HG02970 (cell line): ENCODE measurements around the gene TNFRSF19.

Source experiments
- ATAC-seq: cut with Tn5 transposase; IDR thresholded peaks from one replicate; pipeline ENCODE4 v1.9.1; 2021; ENCODE audit warnings: mild to moderate bottlenecking, moderate library complexity, moderate number of reproducible peaks; ENCODE audit not compliant: unreplicated experiment, low FRiP score

Gene TNFRSF19

DNA sequence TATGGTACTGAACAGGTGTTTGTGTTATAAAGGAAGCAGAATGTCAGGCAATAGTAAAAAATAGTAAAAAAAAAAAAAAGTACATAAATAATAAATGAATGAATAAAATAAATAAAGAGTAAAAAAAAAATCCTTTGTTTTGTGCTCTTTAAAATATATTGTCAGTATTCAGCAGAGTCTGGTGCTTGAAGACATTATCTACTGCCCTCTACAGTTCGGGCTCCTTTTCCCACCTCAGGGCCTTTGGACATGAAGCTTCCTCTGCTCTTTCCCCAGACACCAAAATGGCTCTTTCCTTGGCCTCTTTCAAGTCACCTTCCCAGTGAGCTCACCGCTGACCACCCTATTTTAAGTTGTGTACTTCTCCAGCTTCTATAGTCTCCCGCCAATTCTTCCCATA, 137.5 kb downstream of the TNFRSF19 start:
- no peak for ATAC-seq

DNA sequence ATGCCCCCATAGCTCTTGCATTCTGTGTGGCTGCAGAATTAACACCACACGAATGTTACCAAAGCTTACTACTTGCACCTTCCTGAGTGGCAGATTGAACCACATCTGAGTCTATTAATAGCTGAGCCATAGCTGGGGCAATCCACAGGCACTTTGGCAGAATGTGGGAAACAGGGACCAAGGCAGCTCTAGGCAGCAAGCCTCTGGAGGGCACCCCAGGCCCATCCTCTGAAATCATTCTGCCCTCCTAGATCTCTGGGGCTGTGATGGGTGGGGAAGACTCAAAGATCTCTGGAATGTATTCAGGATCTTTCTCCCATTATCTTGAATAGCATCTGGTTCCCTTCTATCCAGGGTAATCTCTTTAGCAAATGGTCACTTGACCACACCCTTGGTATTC, 139.3 kb downstream of the TNFRSF19 start:
- no peak for ATAC-seq

- ATAC-seq: no peak
Measured at GRCh38 chr13:23710366-23710765, 140.2 kb downstream of the TNFRSF19 start.

GRCh38 chr13:23711355-23711754, 141.1 kb downstream of the TNFRSF19 start:
- no peak for ATAC-seq

DNA sequence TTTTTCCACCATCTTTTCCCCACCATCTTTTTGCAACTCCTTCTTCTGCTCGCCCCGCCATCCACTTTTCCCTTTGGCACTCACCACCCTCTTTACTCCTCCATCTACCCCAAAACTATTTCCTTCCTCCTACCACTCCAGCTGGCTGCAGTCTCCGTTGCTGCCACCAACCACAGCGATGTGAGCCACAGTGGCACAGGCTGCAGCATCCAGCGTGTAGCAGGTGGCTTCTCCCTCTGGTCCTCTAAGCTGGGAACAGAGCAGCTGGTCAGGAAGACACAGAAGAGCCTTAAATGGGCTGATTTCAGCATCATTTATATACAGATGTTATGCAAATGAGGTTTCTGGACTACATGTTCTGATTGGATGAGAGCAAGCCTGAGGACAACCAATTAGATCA, 144.5 kb downstream of the TNFRSF19 start:
- ATAC-seq: no peak

DNA sequence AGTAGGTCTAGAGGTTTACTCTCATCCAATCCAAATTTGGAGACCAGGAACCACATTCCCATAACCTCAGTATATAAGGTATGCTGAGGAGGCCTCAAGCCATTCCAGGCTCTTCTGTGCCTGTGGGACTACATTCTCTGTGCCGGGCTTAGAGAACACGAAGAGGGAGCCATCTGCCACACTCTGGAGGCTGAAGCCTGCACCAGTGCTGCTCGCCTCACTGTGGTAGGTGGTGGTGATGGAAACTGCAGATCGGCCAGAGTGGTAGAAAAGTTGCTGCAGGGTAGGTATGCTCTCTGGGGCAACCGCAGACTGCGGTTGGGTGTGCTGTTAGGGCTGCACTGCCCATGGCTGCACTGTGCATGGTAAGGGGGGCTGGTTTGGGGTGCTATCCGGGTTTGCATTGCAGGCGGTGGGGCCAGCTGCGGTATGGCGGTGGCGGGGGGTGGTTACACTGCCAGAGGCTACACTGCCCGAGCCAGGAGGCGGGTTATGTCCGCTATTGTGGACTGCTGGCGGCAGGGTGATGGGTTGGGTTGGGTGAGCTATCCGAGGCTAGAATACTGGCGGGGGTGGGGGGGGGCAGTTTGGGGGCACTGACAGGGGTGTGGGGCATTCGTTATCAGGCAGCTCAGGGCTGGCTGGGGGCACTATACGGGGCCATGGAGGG, 145.0 kb downstream of the TNFRSF19 start:
- no peak for ATAC-seq

DNA sequence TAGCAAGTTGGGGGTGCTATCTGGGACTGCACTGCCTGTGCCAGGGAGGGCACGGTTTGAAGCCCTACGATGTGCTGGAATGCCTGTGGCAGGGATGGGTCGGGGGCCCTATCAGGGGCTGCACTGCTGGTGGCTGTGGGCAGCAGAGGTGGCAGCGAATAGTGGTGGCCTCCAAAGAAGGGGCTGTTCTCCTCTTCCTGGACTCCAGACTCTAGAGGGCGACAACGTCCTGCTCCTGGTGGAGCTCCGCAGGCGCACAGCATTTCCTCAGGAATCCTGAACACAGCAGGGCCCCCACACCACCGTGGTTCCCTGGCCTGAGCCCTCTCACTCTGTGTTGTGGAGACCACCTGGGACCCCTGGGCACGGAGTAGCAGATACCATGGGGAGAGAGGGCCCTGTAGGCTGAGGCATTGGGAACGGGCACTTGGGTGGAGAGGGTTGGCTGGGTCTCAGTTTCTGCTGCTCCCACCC, 145.6 kb downstream of the TNFRSF19 start:
- ATAC-seq: no peak

GRCh38 chr13:23716401-23716800, 146.2 kb downstream of the TNFRSF19 start:
- ATAC-seq: no peak

GRCh38 chr13:23718996-23719395, 148.8 kb downstream of the TNFRSF19 start:
- ATAC-seq: no peak

DNA sequence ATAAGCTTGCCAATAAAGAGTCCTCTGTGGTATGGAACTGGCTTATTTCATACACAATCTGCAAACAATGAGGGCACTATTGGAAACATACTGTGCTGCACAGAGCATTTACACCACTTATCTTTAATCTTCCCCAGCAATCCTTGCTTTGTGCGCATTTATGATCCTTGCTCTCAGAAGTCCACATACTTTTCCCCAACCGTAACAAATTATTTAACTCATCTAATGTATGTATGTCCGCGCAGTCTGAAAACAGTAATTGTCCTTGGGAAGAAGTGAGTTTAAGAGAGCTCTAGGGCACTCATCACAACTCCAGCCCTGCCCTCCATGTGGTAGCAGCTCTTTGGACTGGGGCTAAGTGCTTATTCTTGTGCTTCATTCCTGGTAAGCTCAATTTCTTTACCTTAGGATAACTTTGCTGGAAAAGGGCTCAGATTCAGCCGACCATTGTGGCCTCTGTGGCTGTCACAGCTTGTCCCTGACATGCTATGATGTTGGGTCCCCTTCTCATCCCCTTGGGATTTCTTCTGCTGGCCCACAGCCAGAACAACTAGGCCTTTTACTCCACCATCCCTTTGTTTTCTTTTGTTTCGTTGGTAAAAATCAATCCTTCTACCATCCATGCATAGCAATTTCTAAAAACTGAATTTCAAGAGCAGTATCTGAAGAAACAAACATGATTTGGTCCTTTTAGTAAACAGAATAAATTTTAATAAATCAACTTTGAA, 152.7 kb downstream of the TNFRSF19 start:
- no peak for ATAC-seq

- no peak for ATAC-seq
Measured at GRCh38 chr13:23723471-23723870, 153.3 kb downstream of the TNFRSF19 start.

- no peak for ATAC-seq
Measured at GRCh38 chr13:23724196-23724970, 154.2 kb downstream of the TNFRSF19 start.
